HUES64 (cell line): ENCODE results near the gene CNTF.

Experiments used
- H3K27ac ChIP-seq: 2 replicates; pipeline ENCODE4 v1.7.0; 2013; ENCODE audit warnings: low read depth, low read length, inconsistent platforms
- H3K27me3 ChIP-seq: 2 replicates; pipeline ENCODE4 v1.6.1; 2013; ENCODE audit warnings: mild to moderate bottlenecking, low read length; ENCODE audit not compliant: insufficient read depth
- H3K36me3 ChIP-seq: 2 replicates; pipeline ENCODE4 v1.6.1; 2013; ENCODE audit warnings: mild to moderate bottlenecking, low read length; ENCODE audit not compliant: insufficient read depth
- H3K4me1 ChIP-seq: 2 replicates; pipeline ENCODE4 v1.6.1; 2013; ENCODE audit warnings: mild to moderate bottlenecking, low read length, moderate library complexity; ENCODE audit not compliant: insufficient read depth
- H3K4me3 ChIP-seq: 2 replicates; pipeline ENCODE4 v1.5.1; 2013; ENCODE audit warnings: mild to moderate bottlenecking, low read length, moderate library complexity
- H3K9ac ChIP-seq: 2 replicates; pipeline ENCODE4 v1.6.1; 2013; ENCODE audit warnings: mild to moderate bottlenecking, low read depth, low read length
- H3K9me3 ChIP-seq: 2 replicates; pipeline ENCODE4 v1.6.1; 2013; ENCODE audit warnings: low read depth, low read length; ENCODE audit not compliant: insufficient read depth
- WGBS: fragments of 150-250, 120-280 bp; methylation state at CpG from one replicate; pipeline ENCODE4 v1.1.7; 2013; ENCODE audit warnings: missing lambda C conversion rate; 5-methylcytosine and 5-hydroxymethylcytosine counted together

Gene CNTF

GRCh38 chr11:58579192-58580129 is 43.0 kb upstream of the CNTF start:
- Histone ChIP-seq H3K27ac (peak overlapping the region; percentile 99), H3K9me3 (no peaks in the 10 kb centered on the region), H3K4me3 (peak overlapping the region; percentile 94), H3K9ac (peak overlapping the region; percentile 98), H3K36me3 (peaks cover 9% of the 10 kb centered on the region), H3K27me3 (no peaks in the 10 kb centered on the region), H3K4me1 (peaks cover 17% of the 10 kb centered on the region)
- under 1% methylated on average over 74 of the region's 78 CpGs for WGBS

- WGBS = no CpG with 5 or more reads among the region's 2 CpGs
- Histone ChIP-seq H3K4me3 (peak overlapping the region; percentile 94), H3K36me3 (peaks cover 18% of the 10 kb centered on the region), H3K9ac (peak overlapping the region; percentile 98), H3K27ac (0 out of 2 replicates have a peak overlapping the region, but pooled peaks have one; percentile 99), H3K27me3 (no peaks in the 10 kb centered on the region), H3K4me1 (peaks cover 17% of the 10 kb centered on the region), H3K9me3 (no peaks in the 10 kb centered on the region)
Measured at GRCh38 chr11:58580311-58580710, 42.2 kb upstream of the CNTF start.

- Histone ChIP-seq H3K4me3 (no peak overlapping the region), H3K9me3 (no peaks in the 10 kb centered on the region), H3K27me3 (no peaks in the 10 kb centered on the region), H3K4me1 (peaks cover 8% of the 10 kb centered on the region), H3K27ac (no peak overlapping the region), H3K9ac (no peak overlapping the region), H3K36me3 (peaks cover 39% of the 10 kb centered on the region)
- no CpG with 5 or more reads among the region's 1 CpG for WGBS
Measured at GRCh38 chr11:58582437-58582836, 40.0 kb upstream of the CNTF start.

GRCh38 chr11:58586998-58587397 is 35.5 kb upstream of the CNTF start:
- Histone ChIP-seq H3K9ac (no peak overlapping the region), H3K4me3 (no peak overlapping the region), H3K36me3 (peaks cover 43% of the 10 kb centered on the region), H3K27ac (no peak overlapping the region), H3K27me3 (no peaks in the 10 kb centered on the region), H3K4me1 (no peaks in the 10 kb centered on the region), H3K9me3 (no peaks in the 10 kb centered on the region)
- 95% methylated on average over 2 of the region's 2 CpGs for WGBS

GRCh38 chr11:58591659-58592058 is 30.8 kb upstream of the CNTF start:
- 96% methylated on average over 3 of the region's 3 CpGs for WGBS
- Histone ChIP-seq H3K4me3 (no peak overlapping the region), H3K9ac (no peak overlapping the region), H3K36me3 (peaks cover 29% of the 10 kb centered on the region), H3K4me1 (0 out of 2 replicates have a peak, but pooled peaks cover 2% of the 10 kb centered on the region), H3K27me3 (no peaks in the 10 kb centered on the region), H3K9me3 (no peaks in the 10 kb centered on the region), H3K27ac (no peak overlapping the region)

- Histone ChIP-seq H3K4me3 (no peak overlapping the region), H3K36me3 (peaks cover 16% of the 10 kb centered on the region), H3K27ac (no peak overlapping the region), H3K9ac (no peak overlapping the region), H3K4me1 (0 out of 2 replicates have a peak, but pooled peaks cover 2% of the 10 kb centered on the region), H3K27me3 (no peaks in the 10 kb centered on the region), H3K9me3 (no peaks in the 10 kb centered on the region)
- WGBS = 88% methylated on average over 3 of the region's 5 CpGs
Measured at GRCh38 chr11:58592760-58593472, 29.5 kb upstream of the CNTF start.

- Histone ChIP-seq H3K36me3 (peaks cover 13% of the 10 kb centered on the region), H3K9ac (no peak overlapping the region), H3K27me3 (no peaks in the 10 kb centered on the region), H3K4me1 (peaks cover 8% of the 10 kb centered on the region), H3K27ac (no peak overlapping the region), H3K9me3 (no peaks in the 10 kb centered on the region), H3K4me3 (no peak overlapping the region)
- WGBS = 93% methylated on average over 3 of the region's 4 CpGs
Measured at GRCh38 chr11:58594826-58595225, 27.6 kb upstream of the CNTF start.

GRCh38 chr11:58596621-58597020 is 25.8 kb upstream of the CNTF start:
- H3K9me3 ChIP-seq = no peaks in the 10 kb centered on the region
- H3K36me3 ChIP-seq = peaks cover 12% of the 10 kb centered on the region
- H3K4me1 ChIP-seq = peaks cover 26% of the 10 kb centered on the region
- H3K4me3 ChIP-seq = no peak overlapping the region
- H3K9ac ChIP-seq = no peak overlapping the region
- H3K27me3 ChIP-seq = no peaks in the 10 kb centered on the region
- WGBS = 94% methylated on average over 3 of the region's 3 CpGs
- no peak overlapping the region for H3K27ac ChIP-seq

GRCh38 chr11:58597486-58598144 is 24.9 kb upstream of the CNTF start:
- no peak overlapping the region for H3K4me3 ChIP-seq
- H3K9me3 ChIP-seq = no peaks in the 10 kb centered on the region
- no peaks in the 10 kb centered on the region for H3K27me3 ChIP-seq
- no peak overlapping the region for H3K27ac ChIP-seq
- H3K36me3 ChIP-seq = peaks cover 6% of the 10 kb centered on the region
- no peak overlapping the region for H3K9ac ChIP-seq
- H3K4me1 ChIP-seq = peaks cover 24% of the 10 kb centered on the region
- WGBS = 98% methylated on average over 3 of the region's 3 CpGs

- no peaks in the 10 kb centered on the region for H3K27me3 ChIP-seq
- no peak overlapping the region for H3K9ac ChIP-seq
- no peaks in the 10 kb centered on the region for H3K36me3 ChIP-seq
- no peak overlapping the region for H3K27ac ChIP-seq
- H3K4me3 ChIP-seq = no peak overlapping the region
- no peaks in the 10 kb centered on the region for H3K9me3 ChIP-seq
- peaks cover 29% of the 10 kb centered on the region for H3K4me1 ChIP-seq
- WGBS = 80% methylated on average over 1 of the region's 2 CpGs
Measured at GRCh38 chr11:58600510-58600909, 22.0 kb upstream of the CNTF start.
